Stimulated activated CD4-positive, alpha-beta T cell treated with anti-CD3 and anti-CD28 coated beads, Interleukin-4, amount 100 ng/mL, for 4 hours (primary cell): ENCODE results near the gene MPC2.
"Not testable (repeated sequence)": the region's sequence is repeated elsewhere in the genome, so short reads cannot be mapped to it uniquely, and the experiment has no call there.

Source experiments
- DNase-seq, 2 experiments: peaks; one replicate each; pipeline ENCODE4 v3.0.0-alpha.2; 2020

Gene MPC2

GRCh38 chr1:167904652-167905130, 32.2 kb downstream of the MPC2 start:
- DNase-seq: no peak

- DNase-seq: no peak
Measured at GRCh38 chr1:167900907-167901306, 36.0 kb downstream of the MPC2 start.

- DNase-seq: no peak
Measured at GRCh38 chr1:167899253-167899681, 37.6 kb downstream of the MPC2 start.

- no peak for DNase-seq
Measured at GRCh38 chr1:167898578-167899222, 38.2 kb downstream of the MPC2 start.

GRCh38 chr1:167893798-167894197, 43.1 kb downstream of the MPC2 start:
- DNase-seq: no peak

- no peak for DNase-seq
Measured at GRCh38 chr1:167890400-167890799, 46.5 kb downstream of the MPC2 start.

GRCh38 chr1:167887187-167887586, 49.7 kb downstream of the MPC2 start:
- DNase-seq: not testable (repeated sequence)

- no peak for DNase-seq
Measured at GRCh38 chr1:167882376-167882775, 54.5 kb downstream of the MPC2 start.

- DNase-seq: no peak
Measured at GRCh38 chr1:167881786-167882185, 55.1 kb downstream of the MPC2 start.

- no peak for DNase-seq
Measured at GRCh38 chr1:167881069-167881468, 55.8 kb downstream of the MPC2 start.

- no peak for DNase-seq
Measured at GRCh38 chr1:167880580-167881021, 56.3 kb downstream of the MPC2 start.

GRCh38 chr1:167879508-167879907, 57.4 kb downstream of the MPC2 start:
- no peak for DNase-seq

- no peak for DNase-seq
Measured at GRCh38 chr1:167878372-167879160, 58.3 kb downstream of the MPC2 start.

- no peak for DNase-seq
Measured at GRCh38 chr1:167876597-167877175, 60.2 kb downstream of the MPC2 start.

- no peak for DNase-seq
Measured at GRCh38 chr1:167871331-167871730, 65.5 kb downstream of the MPC2 start.

- not testable (repeated sequence) for DNase-seq
Measured at GRCh38 chr1:167869157-167870001, 67.5 kb downstream of the MPC2 start.

- not testable (repeated sequence) for DNase-seq
Measured at GRCh38 chr1:167866739-167867414, 70.0 kb downstream of the MPC2 start.
